Right cardiac atrium (tissue), 5 donors: Measurements from ENCODE around the gene SPSB1. TPM values are rescaled to one million over a fixed set of nuclear protein-coding genes. Genes with fewer than 3 reads are reported as not detected.

Experiments used
- ATAC-seq, 2 donors: fragments of 200-7000 bp; cut with Tn5 transposase; one replicate each; pipeline versions ENCODE4 v1.8.0 to v1.9.1; 2020; ENCODE audit warnings: moderate library complexity in 2 of 2, mild to moderate bottlenecking in 1 of 2
- DNase-seq, 3 donors: peaks; one replicate each; pipeline ENCODE4 v3.0.0-alpha.2; 2020
- H3K27ac ChIP-seq: one replicate; pipeline ENCODE4 v1.5.1; 2013; ENCODE audit warnings: mild to moderate bottlenecking, low read length, control low read depth, moderate library complexity
- H3K27me3 ChIP-seq: one replicate; pipeline ENCODE4 v1.6.1; 2013; ENCODE audit not compliant: control insufficient read depth, insufficient read depth
- H3K4me1 ChIP-seq: one replicate; pipeline ENCODE4 v1.6.1; 2013; ENCODE audit warnings: low read length; ENCODE audit not compliant: control insufficient read depth, insufficient read depth
- H3K4me3 ChIP-seq: one replicate; pipeline ENCODE4 v1.5.1; 2013; ENCODE audit warnings: low read length, control low read depth
- H3K9me3 ChIP-seq: one replicate; pipeline ENCODE4 v1.6.1; 2013; ENCODE audit warnings: low read length; ENCODE audit not compliant: control insufficient read depth
- WGBS: extraction: QIAGEN DNeasy Blood & Tissue Kit; methylation state at CpG from one replicate; pipeline ENCODE4 v1.1.7; 2013; 5-methylcytosine and 5-hydroxymethylcytosine counted together
- intact Hi-C, 4 donors: fragments of 100-400 bp; cut with DNase I; formaldehyde crosslinking; loops; one replicate each; pipeline versions ENCODE4 v1.11.0 to v1.14.0; 2022 to 2023
- polyA plus RNA-seq: library from polyadenylated mRNA; stranded (reverse); fragments of 200-250 nt; gene quantifications from one replicate; pipeline ENCODE4 v1.2.3, GENCODE V29; 2013
- total RNA-seq, 4 donors: library from RNA; stranded (reverse); fragmentation: NEBNext Ultra II Directional; extraction: Animal tissue kit (Norgen Biotek cat#: 25700); gene quantifications; one replicate each; pipeline ENCODE4 v1.2.1, GENCODE V29; 2021
- donor health status: healthy with polysubstance abuse.
- donor health status: DM: no; HTN: yes; CAD: no.
- donor health status: DM: no; HTN: no; CAD: no.
- donor health status: DM: no; HTN: yes; CAD: no; lungs with severe emphysema.
- donor health status: DM: yes; HTN: yes; CAD: no.

SPSB1 gene
- total and polyA plus RNA-seq, 5 donors, result 15.5 to 24.0 (median 16.5) TPM

GRCh38 chr1:9399510-9400424, 107.1 kb downstream of the SPSB1 start:
- Histone ChIP-seq H3K4me3 (no peak overlapping the region), H3K27me3 (no peaks in the 10 kb centered on the region), H3K9me3 (no peaks in the 10 kb centered on the region), H3K4me1 (peaks cover 14% of the 10 kb centered on the region), H3K27ac (peak overlapping the region; percentile 65)
- intact Hi-C loops, result no loop called here
- peak; percentile 37 to 60 for ATAC-seq
- WGBS, result 51% methylated on average over 21 of the region's 21 CpGs
- peak; percentile 69 to 83 (median 79) for DNase-seq

- ATAC-seq, result peak; percentile 31 to 46
- no peaks in the 10 kb centered on the region for H3K9me3 ChIP-seq
These were observed 107.9 kb downstream of the SPSB1 start for GRCh38 chr1:9400425-9401079.

GRCh38 chr1:9401080-9401453, 108.4 kb downstream of the SPSB1 start:
- Histone ChIP-seq H3K27me3 (no peaks in the 10 kb centered on the region), H3K27ac (peak overlapping the region; percentile 65), H3K4me1 (peaks cover 14% of the 10 kb centered on the region), H3K4me3 (no peak overlapping the region), H3K9me3 (no peaks in the 10 kb centered on the region)
- no peak for DNase-seq
- no peak for ATAC-seq
- intact Hi-C loops, result no loop called here
- WGBS, result 90% methylated on average over 15 of the region's 15 CpGs

More at GRCh38 chr1:9400425-9401079, 107.9 kb downstream of the SPSB1 start:
- peaks cover 14% of the 10 kb centered on the region for H3K4me1 ChIP-seq
- intact Hi-C loops, result no loop called here
- no peaks in the 10 kb centered on the region for H3K27me3 ChIP-seq
- DNase-seq, result peak in 2 of 3 donors; percentile 66 to 67
- peak overlapping the region; percentile 65 for H3K27ac ChIP-seq
- 45% methylated on average over 13 of the region's 13 CpGs for WGBS
- no peak overlapping the region for H3K4me3 ChIP-seq

DNA sequence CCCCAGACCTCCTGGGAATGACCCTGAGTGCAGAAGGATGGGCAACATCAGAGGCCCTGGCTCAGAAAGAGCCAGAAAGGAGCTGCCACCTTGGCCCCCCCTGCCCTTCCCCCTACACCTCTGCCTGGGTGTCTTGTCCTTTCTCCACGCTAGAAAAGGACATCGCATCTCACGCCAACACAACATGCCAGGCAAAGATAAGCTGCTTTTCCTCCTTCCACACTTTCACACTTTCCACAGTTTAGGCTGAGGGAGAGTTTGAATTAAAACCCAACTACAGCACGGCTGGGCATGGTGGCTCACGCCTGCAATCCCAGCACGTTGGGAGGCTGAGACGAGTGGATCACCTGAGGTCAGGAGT, 109.5 kb downstream of the SPSB1 start:
- 42% methylated on average over 7 of the region's 7 CpGs for WGBS
- Histone ChIP-seq H3K4me1 (peaks cover 14% of the 10 kb centered on the region), H3K4me3 (no peak overlapping the region), H3K27ac (peak overlapping the region; percentile 69), H3K27me3 (no peaks in the 10 kb centered on the region), H3K9me3 (no peaks in the 10 kb centered on the region)
- intact Hi-C loops, result no loop called here
- ATAC-seq, result peak; percentile 46 to 62
- peak in 2 of 3 donors; percentile 52 to 82 for DNase-seq

DNA sequence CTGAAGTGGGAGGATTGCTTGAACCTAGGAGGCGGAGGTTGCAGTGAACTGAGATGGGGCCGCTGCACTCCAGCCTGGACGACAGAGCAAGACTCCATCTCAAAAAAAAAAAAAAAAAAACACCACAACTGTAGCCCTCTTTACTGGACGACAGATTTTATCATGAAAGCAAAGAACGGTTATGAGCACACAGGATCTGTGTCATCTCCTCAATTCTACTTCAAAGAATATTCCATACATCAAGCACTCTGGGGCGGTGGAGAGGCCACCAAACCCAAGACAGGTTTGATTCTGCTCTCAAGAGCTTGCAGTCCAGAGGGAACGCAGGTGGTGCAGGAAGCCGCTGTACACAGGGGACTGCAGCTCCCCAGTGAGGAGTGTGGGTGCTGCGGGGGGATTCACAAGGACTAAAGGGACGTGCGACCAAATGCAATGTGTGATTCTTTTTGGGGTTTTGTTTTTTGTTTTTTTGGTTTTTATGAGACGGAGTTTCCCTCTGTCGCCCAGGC, 110.1 kb downstream of the SPSB1 start:
- intact Hi-C loops, result no loop called here
- Histone ChIP-seq H3K27me3 (no peaks in the 10 kb centered on the region), H3K9me3 (no peaks in the 10 kb centered on the region), H3K4me1 (peaks cover 14% of the 10 kb centered on the region), H3K4me3 (no peak overlapping the region), H3K27ac (peak overlapping the region; percentile 69)
- no peak for DNase-seq
- WGBS, result 89% methylated on average over 13 of the region's 13 CpGs
- ATAC-seq, result no peak

- Histone ChIP-seq H3K27ac (no peak overlapping the region), H3K27me3 (no peaks in the 10 kb centered on the region), H3K4me1 (peaks cover 14% of the 10 kb centered on the region), H3K9me3 (no peaks in the 10 kb centered on the region), H3K4me3 (no peak overlapping the region)
- WGBS, result 86% methylated on average over 15 of the region's 15 CpGs
- no peak for ATAC-seq
- intact Hi-C loops, result no loop called here
- no peak for DNase-seq
These were observed 111.6 kb downstream of the SPSB1 start for GRCh38 chr1:9404117-9404914.

DNA sequence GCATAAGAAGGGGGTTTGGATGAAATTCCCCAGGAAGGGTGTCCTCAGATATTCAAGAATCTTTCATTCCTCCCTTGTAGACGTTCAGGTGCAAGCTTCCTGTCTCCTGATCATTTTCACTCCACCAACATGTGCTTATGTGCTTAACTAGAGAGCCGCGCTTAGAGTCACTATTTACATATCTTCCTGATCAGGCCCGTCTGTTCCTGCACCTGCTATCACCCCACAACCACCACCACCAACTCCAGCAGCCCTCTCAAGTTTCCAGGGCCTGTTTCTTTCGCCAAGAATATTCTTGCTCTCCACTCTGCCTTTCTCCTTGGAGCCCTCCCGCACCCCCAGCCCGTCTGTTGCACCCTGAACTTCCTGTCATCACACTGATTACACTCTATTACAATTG, 113.4 kb downstream of the SPSB1 start:
- 43% methylated on average over 7 of the region's 7 CpGs for WGBS
- Histone ChIP-seq H3K4me3 (no peak overlapping the region), H3K27me3 (no peaks in the 10 kb centered on the region), H3K4me1 (peaks cover 1% of the 10 kb centered on the region), H3K9me3 (no peaks in the 10 kb centered on the region), H3K27ac (no peak overlapping the region)
- no peak for ATAC-seq
- intact Hi-C loops, result no loop called here
- DNase-seq, result no peak

- ATAC-seq, result peak; percentile 34 to 39
- Histone ChIP-seq H3K9me3 (no peaks in the 10 kb centered on the region), H3K27me3 (no peaks in the 10 kb centered on the region), H3K4me1 (peaks cover 6% of the 10 kb centered on the region), H3K27ac (peak overlapping the region; percentile 0), H3K4me3 (no peak overlapping the region)
- intact Hi-C loops, result no loop called here
- 49% methylated on average over 7 of the region's 7 CpGs for WGBS
- no peak for DNase-seq
These were observed 118.1 kb downstream of the SPSB1 start for GRCh38 chr1:9410737-9411297.

- Histone ChIP-seq H3K27me3 (no peaks in the 10 kb centered on the region), H3K27ac (peak overlapping the region; percentile 94), H3K9me3 (no peaks in the 10 kb centered on the region), H3K4me3 (no peak overlapping the region), H3K4me1 (peaks cover 6% of the 10 kb centered on the region)
- WGBS, result 22% methylated on average over 17 of the region's 17 CpGs
- peak; percentile 74 to 82 for ATAC-seq
- intact Hi-C loops, result no loop called here
- DNase-seq, result peak; percentile 71 to 85 (median 83)
These were observed 120.6 kb downstream of the SPSB1 start for GRCh38 chr1:9413071-9413876.

DNA sequence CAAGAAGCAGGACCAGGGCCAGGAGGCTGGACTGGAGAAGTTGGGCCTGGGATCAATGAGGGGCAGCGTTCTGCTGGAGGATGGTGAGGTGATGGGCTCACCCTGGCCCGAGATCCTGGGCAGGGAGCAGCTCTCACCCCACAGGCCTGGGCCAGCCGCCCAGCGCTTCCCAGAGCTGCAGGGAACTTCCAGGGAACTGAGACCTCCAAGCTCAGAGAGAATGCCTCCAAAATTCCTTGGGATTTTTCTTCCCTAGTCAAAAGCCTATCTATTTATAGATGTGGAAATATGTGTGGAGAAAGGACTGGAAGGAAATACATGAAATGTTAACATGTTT, 121.2 kb downstream of the SPSB1 start:
- ATAC-seq (peak; percentile 64 to 66), DNase-seq (peak in 2 of 3 donors; percentile 85 to 86)
- Histone ChIP-seq H3K4me3 (no peak overlapping the region), H3K9me3 (no peaks in the 10 kb centered on the region), H3K27me3 (no peaks in the 10 kb centered on the region), H3K27ac (peak overlapping the region; percentile 94), H3K4me1 (peaks cover 6% of the 10 kb centered on the region)
- WGBS, result 43% methylated on average over 4 of the region's 4 CpGs
- intact Hi-C loops, result no loop called here
